ENCODE measurements around the gene EFNA5.

DNA sequence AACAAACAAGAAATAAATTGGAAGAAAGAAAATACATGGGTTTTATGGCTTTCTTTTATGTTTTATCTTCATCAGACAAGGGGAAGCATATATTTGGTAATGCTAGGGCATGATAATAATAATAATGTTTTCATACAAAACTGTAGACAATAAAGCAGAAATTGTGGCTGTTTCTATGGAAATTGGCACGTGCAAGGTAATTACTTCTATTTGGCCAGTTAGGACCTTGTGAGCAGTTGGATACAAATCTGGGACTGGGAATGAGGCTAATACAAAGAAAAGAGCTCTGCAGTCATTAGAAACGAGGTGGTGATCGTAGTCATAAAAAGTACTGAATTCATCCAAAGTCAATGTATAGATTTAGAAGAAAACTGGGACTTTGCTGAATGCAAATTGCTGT, 233.6 kb downstream of the EFNA5 start:
- TF ChIP-seq CTCF (IDR thresholded peaks at IDR 0.05; ENCODE audit: borderline replicate concordance, extremely low read depth, low read length, poor library complexity, severe bottlenecking) (no peak), EZH2 (IDR thresholded peaks at IDR 0.05; ENCODE audit: borderline replicate concordance, low read depth, low read length, severe bottlenecking) (no peak)

Measured in DND-41 (cell line).